Loucy (cell line): ENCODE data around the gene CYYR1.

ENCODE experiments used
- H2AFZ ChIP-seq: fragments of 200-600 bp; sonication (generic); 2 replicates; pipeline ENCODE4 v1.6.0; 2016; ENCODE audit warnings: antibody characterized with exemption, mild to moderate bottlenecking, low read length, moderate library complexity
- H3F3A ChIP-seq: fragments of 200-600 bp; 2 replicates; pipeline ENCODE4 v1.6.0; 2016; ENCODE audit warnings: antibody characterized with exemption, low read depth, mild to moderate bottlenecking
- H3K27me3 ChIP-seq: fragments of 200-600 bp; sonication (generic); 2 replicates; pipeline ENCODE4 v1.6.1; 2014; ENCODE audit warnings: low read length, mild to moderate bottlenecking; ENCODE audit not compliant: insufficient read depth, poor library complexity, severe bottlenecking
- H3K36me3 ChIP-seq: fragments of 200-600 bp; sonication (generic); 2 replicates; pipeline ENCODE4 v1.6.1; 2016; ENCODE audit warnings: low read length; ENCODE audit not compliant: insufficient read depth
- H3K4me1 ChIP-seq: fragments of 200-600 bp; sonication (generic); 2 replicates; pipeline ENCODE4 v1.5.1; 2014; ENCODE audit warnings: low read length, mild to moderate bottlenecking; ENCODE audit not compliant: insufficient read depth, poor library complexity, severe bottlenecking
- H3K4me2 ChIP-seq: fragments of 200-600 bp; sonication (generic); 2 replicates; pipeline ENCODE4 v1.6.0; 2014; ENCODE audit warnings: antibody characterized with exemption, low read length, low read depth, mild to moderate bottlenecking; ENCODE audit not compliant: poor library complexity, severe bottlenecking
- H3K4me3 ChIP-seq: fragments of 200-600 bp; sonication (generic); 2 replicates; pipeline ENCODE4 v1.5.1; 2014; ENCODE audit warnings: low read length, mild to moderate bottlenecking, mixed read lengths; ENCODE audit not compliant: poor library complexity, severe bottlenecking
- H3K79me2 ChIP-seq: fragments of 200-600 bp; sonication (generic); 2 replicates; pipeline ENCODE4 v1.6.1; 2014; ENCODE audit warnings: low read length; ENCODE audit not compliant: insufficient read depth
- H3K9ac ChIP-seq: fragments of 200-600 bp; sonication (generic); 2 replicates; pipeline ENCODE4 v1.6.0; 2014; ENCODE audit warnings: mild to moderate bottlenecking, low read depth, low read length, moderate library complexity; ENCODE audit not compliant: poor library complexity, severe bottlenecking
- H3K9me2 ChIP-seq: fragments of 200-600 bp; sonication (generic); replicated peaks from 2 replicates; pipeline ENCODE4 v1.6.1; 2016; ENCODE audit warnings: low read depth, low read length, mixed read lengths
- H3K9me3 ChIP-seq: fragments of 200-600 bp; sonication (generic); 2 replicates; pipeline ENCODE4 v1.6.1; 2014; ENCODE audit warnings: mild to moderate bottlenecking, antibody characterized with exemption, low read length, low read depth; ENCODE audit not compliant: insufficient read depth
- H4K20me1 ChIP-seq: fragments of 200-600 bp; sonication (generic); 2 replicates; pipeline ENCODE4 v1.6.0; 2014; ENCODE audit warnings: antibody characterized with exemption, low read length, mild to moderate bottlenecking; ENCODE audit not compliant: insufficient read depth, poor library complexity, severe bottlenecking
- CTCF ChIP-seq: fragments of 200-600 bp; sonication (generic); conservative IDR thresholded peaks from 2 replicates; pipeline ENCODE4 v1.5.1; 2014; ENCODE audit warnings: mild to moderate bottlenecking, antibody characterized with exemption, low read length
- EZH2phosphoT487 ChIP-seq: fragments of 200-600 bp; IDR thresholded peaks from 2 replicates; pipeline ENCODE4 v1.6.1; 2018; ENCODE audit warnings: antibody characterized with exemption, mild to moderate bottlenecking, moderate library complexity, borderline replicate concordance

The CYYR1 gene

GRCh38 chr21:26515257-26515656, 57.8 kb downstream of the CYYR1 start:
- H3K4me1 ChIP-seq: no peaks in the 10 kb centered on the region
- no peaks in the 10 kb centered on the region for H3K9me3 ChIP-seq
- no peak overlapping the region for H2AFZ ChIP-seq
- no peaks in the 10 kb centered on the region for H3K79me2 ChIP-seq
- no peaks in the 10 kb centered on the region for H3K27me3 ChIP-seq
- H3F3A ChIP-seq: no peaks in the 10 kb centered on the region
- no peak overlapping the region for H3K9ac ChIP-seq
- no peaks in the 10 kb centered on the region for H3K36me3 ChIP-seq
- TF ChIP-seq CTCF (no peak), EZH2phosphoT487 (no peak)
- no peaks in the 10 kb centered on the region for H4K20me1 ChIP-seq
- H3K4me3 ChIP-seq: no peak overlapping the region
- no peak overlapping the region for H3K4me2 ChIP-seq
- H3K9me2 ChIP-seq: no peaks in the 10 kb centered on the region

- Histone ChIP-seq H3K27me3 (no peaks in the 10 kb centered on the region), H3K4me1 (no peaks in the 10 kb centered on the region), H3K79me2 (no peaks in the 10 kb centered on the region), H3K4me3 (no peak overlapping the region), H2AFZ (no peak overlapping the region), H3K9ac (no peak overlapping the region), H4K20me1 (no peaks in the 10 kb centered on the region), H3K9me3 (no peaks in the 10 kb centered on the region), H3K36me3 (no peaks in the 10 kb centered on the region), H3K4me2 (no peak overlapping the region), H3F3A (no peaks in the 10 kb centered on the region), H3K9me2 (no peaks in the 10 kb centered on the region)
- TF ChIP-seq CTCF (no peak), EZH2phosphoT487 (no peak)
Measured at GRCh38 chr21:26513212-26513611, 59.9 kb downstream of the CYYR1 start.

GRCh38 chr21:26512664-26513063, 60.4 kb downstream of the CYYR1 start:
- Histone ChIP-seq H2AFZ (no peak overlapping the region), H3K9me2 (no peaks in the 10 kb centered on the region), H3K36me3 (no peaks in the 10 kb centered on the region), H3K4me3 (no peak overlapping the region), H3K9me3 (no peaks in the 10 kb centered on the region), H3K79me2 (no peaks in the 10 kb centered on the region), H3F3A (no peaks in the 10 kb centered on the region), H3K4me2 (no peak overlapping the region), H3K9ac (no peak overlapping the region), H4K20me1 (no peaks in the 10 kb centered on the region), H3K27me3 (no peaks in the 10 kb centered on the region), H3K4me1 (no peaks in the 10 kb centered on the region)
- TF ChIP-seq EZH2phosphoT487 (no peak), CTCF (no peak)
